GM12878 (cell line): ENCODE results near the gene VPS26A. TPM values are rescaled to one million over a fixed set of nuclear protein-coding genes. Genes with fewer than 3 reads are reported as not detected.

Source experiments
- CTCF ChIP-seq, 3 experiments: IDR thresholded peaks in 2 of 3; conservative IDR thresholded peaks in 1 of 3; 2 replicates each; pipeline ENCODE4 v1.5.1; 2011; ENCODE audit warnings: low read depth in 3 of 3, low read length in 3 of 3, mild to moderate bottlenecking in 3 of 3, control low read depth in 2 of 3, moderate library complexity in 2 of 3, inconsistent platforms in 1 of 3, mixed read lengths in 1 of 3; ENCODE audit not compliant: control insufficient read depth in 2 of 3, insufficient read depth in 1 of 3; ENCODE audit errors: extremely low read depth in 1 of 3
- EP300 ChIP-seq, 2 experiments: fragments of 150-350 bp in 1 of 2; IDR thresholded peaks; 2 replicates each; pipeline ENCODE4 v1.6.1; 2011 to 2012; ENCODE audit warnings: low read depth in 2 of 2, low read length in 2 of 2, borderline replicate concordance in 1 of 2, improper control_type of control experiment in 1 of 2, inconsistent platforms in 1 of 2; ENCODE audit not compliant: control insufficient read depth in 1 of 2
- ETV6 ChIP-seq, 2 experiments: fragments of 450-650 bp in 1 of 2; IDR thresholded peaks in 1 of 2; conservative IDR thresholded peaks in 1 of 2; 2 replicates each; pipeline ENCODE4 v1.6.1; 2014; ENCODE audit warnings: antibody characterized with exemption in 1 of 2, borderline replicate concordance in 1 of 2, low read depth in 1 of 2, mild to moderate bottlenecking in 1 of 2, moderate library complexity in 1 of 2
- FOS ChIP-seq: IDR thresholded peaks from 3 replicates; pipeline ENCODE4 v1.6.1; 2011; ENCODE audit warnings: borderline replicate concordance; ENCODE audit not compliant: insufficient read length; ENCODE audit errors: extremely low read depth
- GATAD2B ChIP-seq: fragments of 450-650 bp; conservative IDR thresholded peaks from 2 replicates; pipeline ENCODE4 v1.6.1; 2017; ENCODE audit warnings: low read depth, mild to moderate bottlenecking, moderate library complexity
- HCFC1 ChIP-seq: fragments of 150-350 bp; IDR thresholded peaks from 2 replicates; pipeline ENCODE4 v1.6.1; 2014; ENCODE audit warnings: low read length
- IRF4 ChIP-seq: IDR thresholded peaks from 2 replicates; pipeline ENCODE4 v1.6.1; 2011; ENCODE audit warnings: low read depth, low read length
- NR2C2 ChIP-seq: IDR thresholded peaks from 2 replicates; pipeline ENCODE4 v1.6.1; 2011; ENCODE audit warnings: borderline replicate concordance, low read depth; ENCODE audit not compliant: control insufficient read depth, insufficient read length
- NR2F1 ChIP-seq: fragments of 450-650 bp; conservative IDR thresholded peaks from 2 replicates; pipeline ENCODE4 v1.6.1; 2017; ENCODE audit warnings: mild to moderate bottlenecking
- PAX5 ChIP-seq: IDR thresholded peaks from 2 replicates; pipeline ENCODE4 v1.6.1; 2011; ENCODE audit warnings: low read depth, low read length, borderline replicate concordance
- PML ChIP-seq: IDR thresholded peaks from 2 replicates; pipeline ENCODE4 v1.6.1; 2012; ENCODE audit warnings: low read length, inconsistent platforms
- PRDM15 ChIP-seq: fragments of 450-650 bp; formaldehyde crosslinking; IDR thresholded peaks from 2 replicates; pipeline ENCODE4 v1.4.0; 2020; ENCODE audit warnings: mild to moderate bottlenecking, moderate library complexity
- RBBP5 ChIP-seq: fragments of 200-600 bp; sonication (generic); conservative IDR thresholded peaks from 2 replicates; pipeline ENCODE4 v1.6.1; 2016
- REST ChIP-seq: IDR thresholded peaks from 2 replicates; pipeline ENCODE4 v1.6.1; 2012; ENCODE audit warnings: mild to moderate bottlenecking, low read depth, low read length
- SRF ChIP-seq, 2 experiments: IDR thresholded peaks; 2 replicates each; pipeline ENCODE4 v1.6.1; 2011; ENCODE audit warnings: low read depth in 2 of 2, low read length in 2 of 2, mild to moderate bottlenecking in 1 of 2, moderate library complexity in 1 of 2
- SUPT20H ChIP-seq: IDR thresholded peaks from 2 replicates; pipeline ENCODE4 v1.6.1; 2011; ENCODE audit warnings: low read depth, mild to moderate bottlenecking, low read length, moderate library complexity, borderline replicate concordance; ENCODE audit not compliant: control insufficient read depth
- TAF1 ChIP-seq: IDR thresholded peaks from 2 replicates; pipeline ENCODE4 v1.6.1; 2011; ENCODE audit warnings: mild to moderate bottlenecking, low read depth, low read length, borderline replicate concordance
- USF2 ChIP-seq: IDR thresholded peaks from 2 replicates; pipeline ENCODE4 v1.6.1; 2011; ENCODE audit warnings: low read depth, low read length, improper control_type of control experiment, borderline replicate concordance
- ZNF24 ChIP-seq: fragments of 450-650 bp; IDR thresholded peaks from 2 replicates; pipeline ENCODE4 v1.6.1; 2017; ENCODE audit warnings: antibody characterized with exemption, mild to moderate bottlenecking
- ZSCAN29 ChIP-seq: fragments of 450-650 bp; IDR thresholded peaks from 2 replicates; pipeline ENCODE4 v1.6.1; 2017; ENCODE audit warnings: mild to moderate bottlenecking, moderate library complexity
- polyA plus RNA-seq, 11 experiments: library from polyadenylated mRNA; depleted of rRNA in 4 of 11; unstranded in 6 of 11; stranded (reverse) in 5 of 11; fragments of >200 nt; fragmentation: Nextera tagmentation in 4 of 11; fragmentation: Illumina TruSeq in 1 of 11; extraction: Ambion mirVana in 4 of 11; extraction: Trizol in 1 of 11; gene quantifications; 1 replicate in 1 of 11; 2 replicates in 10 of 11; pipeline versions ENCODE4 v1.2.1 to v1.2.3, GENCODE V29; 2011 to 2016; ENCODE audit warnings: inconsistent platforms in 2 of 11, missing spikeins in 2 of 11, low read depth in 1 of 11
- total RNA-seq, 4 experiments: library from RNA; depleted of rRNA in 3 of 4; stranded (reverse); fragments of >200 nt in 3 of 4; fragmentation: Illumina TruSeq in 1 of 4; extraction: Trizol in 1 of 4; gene quantifications; 2 replicates each; pipeline versions ENCODE4 v1.2.1 to v1.2.3, GENCODE V29; 2013 to 2021

Gene VPS26A
- total and polyA plus RNA-seq, 10 of the 15 experiments (the other 5 are each of a cell fraction or from before 2014, with no cell fraction given) = 16.8 to 72.3 (median 26.8) TPM

- TF ChIP-seq PRDM15 (CRISPR knock-in tag) (no peak), IRF4 (no peak), RBBP5 (no peak), PML (no peak), NR2F1 (no peak), EP300 (IDR thresholded peaks at IDR 0.05; ENCODE audit: borderline replicate concordance in 1 of 2, control insufficient read depth in 1 of 2, low read depth in 2 of 2, low read length in 2 of 2) (no peak), GATAD2B (no peak), TAF1 (no peak), ZSCAN29 (no peak), NR2C2 (no peak), ETV6 (conservative IDR thresholded peaks at IDR 0.05 in 1 of 2, IDR thresholded peaks at IDR 0.05 in 1 of 2; ENCODE audit: borderline replicate concordance in 1 of 2, low read depth in 1 of 2) (no peak), REST (no peak), HCFC1 (no peak), CTCF (IDR thresholded peaks at IDR 0.05 in 2 of 3, conservative IDR thresholded peaks at IDR 0.05 in 1 of 3; ENCODE audit: control insufficient read depth in 2 of 3, extremely low read depth in 1 of 3, insufficient read depth in 1 of 3, low read depth in 3 of 3, low read length in 3 of 3) (no peak), PAX5 (no peak), FOS (no peak), ZNF24 (no peak), SUPT20H (no peak), SRF (IDR thresholded peaks at IDR 0.05; ENCODE audit: low read depth in 2 of 2, low read length in 2 of 2) (no peak), USF2 (no peak)
Measured at GRCh38 chr10:69088801-69089501, 35.0 kb upstream of the VPS26A start (continued).
